NCI-H146 (cell line): ENCODE data around the gene SORL1.

Source experiments
- DNase-seq: peaks from one replicate; lab custom pipeline; 2025; lab: John Stamatoyannopoulos, UW

SORL1 gene

DNA sequence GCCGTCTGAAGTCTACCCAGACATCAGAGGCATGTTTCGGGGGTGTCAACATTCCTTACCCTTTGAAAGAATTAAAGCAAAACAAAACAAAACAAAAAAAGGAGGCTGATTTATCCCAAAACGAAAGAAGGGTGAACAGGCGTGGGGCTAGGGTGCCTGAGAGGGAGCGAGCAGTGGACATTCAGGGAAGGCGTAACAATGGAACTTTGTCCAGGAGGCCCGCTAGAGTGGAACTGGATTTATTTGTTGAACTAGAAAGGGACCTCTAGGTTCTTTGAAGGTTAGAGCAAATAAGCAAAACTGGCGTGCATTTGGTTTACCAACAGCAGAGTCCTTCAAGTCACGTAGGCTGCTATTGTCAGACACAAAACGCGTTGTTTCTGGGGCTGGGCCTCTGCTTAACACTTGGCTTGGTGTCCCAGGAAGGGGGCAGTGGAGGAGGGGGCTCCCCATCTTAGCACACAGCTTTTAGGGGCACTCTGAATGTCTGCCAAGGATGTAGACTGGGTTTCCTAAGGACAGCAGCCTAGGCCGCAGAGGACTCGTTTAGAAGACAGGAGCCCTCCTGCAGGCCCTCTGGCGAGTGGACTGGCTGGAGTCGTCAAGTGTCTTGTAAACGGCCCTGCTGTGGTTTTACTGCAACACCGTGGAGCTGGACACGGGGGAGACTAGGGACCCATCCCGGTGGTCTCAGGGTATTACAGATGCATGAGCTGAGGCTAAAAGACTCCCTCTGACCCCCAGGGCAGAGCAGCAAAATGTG lies 204.4 kb downstream of the SORL1 start:
- DNase-seq: no peak

DNA sequence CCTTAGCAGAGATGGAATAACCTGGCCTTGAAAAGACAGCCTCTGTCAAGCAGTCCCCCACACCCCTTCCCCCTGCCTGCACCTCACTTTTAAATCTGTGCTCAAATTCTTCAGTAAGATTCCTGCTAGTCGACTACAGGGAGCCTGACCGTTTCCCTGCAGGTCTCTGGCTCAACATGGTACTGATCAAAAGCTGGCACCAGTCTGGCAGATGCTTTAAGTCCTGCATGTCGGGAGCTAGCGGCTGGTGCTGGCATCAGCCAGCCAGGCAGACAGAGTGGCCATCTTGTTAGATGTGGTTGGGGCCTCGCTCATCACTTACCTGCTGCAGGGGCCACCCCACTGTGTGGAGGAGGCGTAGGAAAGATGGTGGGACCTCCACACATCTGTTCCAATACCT lies 205.0 kb downstream of the SORL1 start:
- DNase-seq: no peak

DNA sequence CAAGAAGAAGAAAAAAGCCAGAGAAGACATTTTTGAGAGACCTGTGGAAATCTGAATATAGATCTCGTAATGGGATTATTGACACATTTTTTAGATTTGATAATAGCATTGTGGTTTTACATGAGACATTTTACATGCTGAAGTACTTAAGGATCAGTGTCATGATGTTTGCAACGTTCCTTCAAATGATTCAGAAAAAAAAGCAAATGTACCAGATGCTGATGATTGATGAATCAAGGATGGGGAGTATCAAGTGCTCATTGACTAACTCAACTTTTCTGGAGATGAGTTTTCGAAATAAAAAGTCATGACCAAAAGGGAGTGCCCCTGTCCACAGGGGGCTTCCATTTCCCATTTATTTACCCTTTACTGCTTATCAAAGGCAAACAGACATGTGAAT lies 207.7 kb downstream of the SORL1 start:
- no peak for DNase-seq

DNA sequence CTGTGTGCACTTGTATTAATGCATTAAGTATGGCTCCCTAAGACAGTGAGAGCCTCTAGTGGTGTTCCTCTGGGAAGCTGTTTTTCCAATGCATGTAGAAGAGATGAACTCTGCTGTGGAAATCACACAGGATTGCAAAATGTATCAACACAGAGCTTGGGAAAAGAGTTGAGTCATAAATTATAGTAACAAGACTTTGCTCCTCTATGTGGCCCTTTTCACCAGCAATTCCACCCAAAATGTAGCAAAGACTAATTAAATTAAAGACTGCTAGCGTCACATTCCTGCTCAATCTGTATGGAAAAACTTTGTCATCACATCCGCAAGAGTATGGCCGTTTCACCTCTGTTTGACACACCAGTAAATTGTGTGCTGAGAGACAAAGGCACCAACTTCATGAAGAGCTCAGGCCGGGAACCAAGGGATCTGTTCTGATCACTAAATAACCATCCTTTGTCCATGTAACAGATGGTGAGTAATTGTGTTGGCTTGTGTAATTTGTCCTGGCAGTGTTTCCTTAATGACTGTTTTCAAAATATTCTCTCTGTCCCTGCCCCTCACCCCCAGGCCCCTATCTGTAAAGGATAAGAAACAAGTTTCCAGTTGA lies 209.9 kb downstream of the SORL1 start:
- peak; percentile 34 for DNase-seq

DNA sequence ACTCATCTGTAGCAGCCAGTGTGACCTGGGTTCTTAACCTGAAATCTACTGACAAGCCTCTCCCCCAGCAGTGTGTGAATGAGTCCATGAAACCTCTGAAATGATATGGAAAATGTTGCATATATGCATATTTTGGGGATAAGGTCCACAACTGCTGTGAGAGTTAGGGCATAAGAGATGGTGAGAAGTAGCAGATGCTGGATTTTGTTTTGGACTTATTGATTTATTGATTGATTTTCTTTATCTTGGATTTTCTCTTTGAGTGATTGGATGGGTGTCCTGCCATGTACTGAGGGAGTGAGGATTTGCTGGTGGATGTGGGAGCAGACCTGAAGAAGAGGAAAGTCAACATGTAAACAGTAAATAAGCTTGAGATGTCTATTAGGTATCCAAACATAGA lies 212.0 kb downstream of the SORL1 start:
- no peak for DNase-seq

DNA sequence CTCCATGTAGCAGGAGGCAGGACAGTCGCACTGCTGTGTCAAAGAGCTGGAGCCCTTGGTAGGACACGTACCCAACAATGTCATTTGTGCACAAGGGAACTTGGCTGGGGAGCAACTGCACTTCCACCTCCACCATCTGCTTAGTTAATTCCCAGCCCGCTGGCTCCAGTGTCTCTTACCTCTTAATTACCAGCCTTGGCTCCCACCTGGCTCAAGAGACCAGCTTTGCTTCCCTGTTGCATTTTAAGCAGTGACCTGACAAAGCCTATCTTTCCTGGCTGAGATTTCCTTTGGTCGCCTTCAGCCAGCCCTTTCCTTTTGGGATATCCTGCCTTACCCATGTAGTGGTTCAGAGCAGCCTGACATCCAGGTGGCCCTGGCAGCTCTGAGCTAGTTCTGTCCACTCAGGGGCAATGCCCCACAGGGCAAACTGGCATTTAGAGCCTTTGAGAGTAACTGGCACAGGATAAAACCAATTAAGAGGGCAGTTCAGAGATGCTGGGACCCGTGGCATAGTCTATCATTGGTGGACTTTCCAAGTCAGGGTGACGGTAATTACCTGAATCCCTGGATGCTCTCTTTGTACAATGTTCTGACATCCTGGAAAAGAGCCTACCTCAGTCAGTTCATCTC lies 213.2 kb downstream of the SORL1 start:
- DNase-seq: no peak

DNA sequence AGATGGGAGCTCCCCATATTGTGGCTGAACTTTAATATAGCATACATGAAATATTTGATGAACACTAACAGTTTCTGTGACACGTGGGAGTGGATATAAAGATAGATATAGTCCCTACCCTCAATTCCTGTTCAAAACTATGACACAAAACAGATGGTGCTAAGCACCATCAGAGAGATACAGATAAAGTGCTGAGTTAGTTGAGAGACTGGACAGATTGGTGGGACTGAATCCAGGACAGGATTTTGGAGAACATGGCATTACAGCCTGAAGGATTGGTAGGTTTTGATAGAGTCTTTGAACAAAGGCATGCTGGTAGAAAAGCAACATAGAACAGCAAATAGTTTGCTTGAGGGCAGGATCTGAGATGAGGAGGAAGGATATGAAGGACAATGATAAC lies 215.7 kb downstream of the SORL1 start:
- no peak for DNase-seq

DNA sequence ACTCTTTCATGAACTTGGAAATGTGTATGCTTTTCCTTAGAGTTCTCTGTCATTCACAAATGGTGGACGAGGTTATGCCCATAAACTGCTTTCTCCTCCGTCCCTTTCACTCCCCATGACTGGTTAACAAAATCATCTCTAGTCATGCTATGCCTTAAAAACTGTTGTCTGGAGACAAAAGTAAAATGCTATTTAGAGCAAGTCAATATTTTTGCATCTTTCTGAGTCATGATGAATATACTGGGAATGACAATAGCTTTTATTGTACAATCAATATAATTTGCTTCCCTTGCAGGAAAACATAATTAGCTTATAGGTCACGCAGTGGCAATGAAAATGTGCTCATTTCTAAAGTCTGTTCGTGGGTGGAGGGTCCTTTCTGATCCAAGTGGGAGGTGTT lies 217.3 kb downstream of the SORL1 start:
- DNase-seq: peak; percentile 22

DNA sequence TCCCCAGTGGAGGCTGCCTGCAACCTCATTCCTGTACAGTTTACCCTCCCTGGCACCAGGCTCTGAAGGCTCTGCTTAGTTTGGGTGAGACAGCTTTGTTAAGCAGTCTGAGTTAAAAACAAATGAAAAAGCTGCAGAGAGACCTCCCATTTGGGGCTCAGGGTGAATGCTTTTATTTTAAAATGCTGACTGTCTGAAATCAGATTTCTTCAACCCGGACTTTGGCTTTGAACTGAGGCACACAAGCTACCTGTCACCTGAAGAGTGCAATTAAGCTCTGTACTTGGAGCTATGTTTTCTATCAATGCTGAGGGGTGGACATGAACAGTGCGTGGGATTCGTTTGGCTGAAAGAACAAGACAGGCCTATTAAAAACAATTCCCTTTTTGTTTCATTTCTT lies 218.2 kb downstream of the SORL1 start:
- no peak for DNase-seq

DNA sequence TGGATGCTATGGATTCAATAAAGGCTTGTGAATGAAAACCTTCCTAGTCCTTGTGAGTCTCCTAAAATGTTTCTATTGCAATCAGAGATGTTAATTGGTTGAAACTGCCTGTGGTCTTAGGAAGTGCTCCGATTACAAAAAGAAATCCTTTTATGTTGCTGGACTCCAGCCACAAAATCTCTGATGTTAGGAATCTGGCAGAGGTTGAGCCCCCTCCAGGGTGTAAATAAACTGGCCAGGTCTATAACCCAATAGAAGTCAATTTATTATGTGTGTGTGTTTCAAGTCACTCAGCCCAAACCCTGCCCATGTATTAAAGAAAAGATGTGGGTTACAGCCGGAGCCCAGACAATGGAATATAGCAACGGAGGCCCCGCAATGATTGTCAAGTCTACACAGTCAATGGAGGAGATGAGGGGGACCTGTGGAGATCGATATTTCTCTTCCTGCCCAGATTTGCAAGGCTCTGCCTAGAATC lies 218.7 kb downstream of the SORL1 start:
- peak; percentile 65 for DNase-seq

DNA sequence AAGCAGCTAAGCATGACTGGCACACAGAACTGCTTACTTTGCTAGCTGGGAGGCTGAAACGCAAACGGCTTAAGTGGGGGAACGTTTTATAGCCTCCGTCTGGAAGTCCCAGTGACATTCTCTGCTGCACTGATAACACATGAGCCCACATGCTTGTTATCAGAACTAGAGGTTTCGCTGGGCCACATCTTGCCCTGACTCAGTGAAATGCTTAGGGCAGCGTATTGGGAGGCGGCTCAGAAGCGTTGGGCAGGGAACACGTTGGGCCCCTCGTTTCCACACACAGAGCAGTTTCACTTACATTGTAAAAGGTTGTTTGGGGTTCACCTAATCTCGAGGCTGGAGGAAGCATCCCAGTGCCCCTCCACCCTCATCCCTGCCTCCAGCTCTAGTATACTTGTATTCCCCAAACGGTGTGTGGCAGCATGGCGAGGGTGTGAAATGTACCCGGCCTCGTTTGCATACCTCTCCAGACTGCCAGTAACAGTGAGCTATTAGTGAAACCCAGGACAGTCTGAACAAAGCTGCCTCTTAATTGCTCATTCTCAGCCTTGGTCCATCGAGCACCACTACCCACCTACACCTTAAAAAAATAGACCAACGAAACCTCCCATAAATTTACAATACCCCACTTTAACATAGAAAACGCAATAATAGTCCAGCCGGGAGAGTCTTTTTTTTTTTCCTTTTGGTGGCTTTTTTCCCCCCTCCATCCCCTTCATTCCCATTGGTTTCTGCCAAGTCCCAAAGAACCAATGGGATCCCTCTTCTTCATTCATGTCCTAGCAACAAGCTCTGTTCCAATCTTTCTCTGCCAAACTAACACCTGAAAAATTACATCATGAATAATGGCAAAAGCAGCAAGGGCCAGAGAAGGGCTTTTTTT lies 219.4 kb downstream of the SORL1 start:
- DNase-seq: peak; percentile 77

DNA sequence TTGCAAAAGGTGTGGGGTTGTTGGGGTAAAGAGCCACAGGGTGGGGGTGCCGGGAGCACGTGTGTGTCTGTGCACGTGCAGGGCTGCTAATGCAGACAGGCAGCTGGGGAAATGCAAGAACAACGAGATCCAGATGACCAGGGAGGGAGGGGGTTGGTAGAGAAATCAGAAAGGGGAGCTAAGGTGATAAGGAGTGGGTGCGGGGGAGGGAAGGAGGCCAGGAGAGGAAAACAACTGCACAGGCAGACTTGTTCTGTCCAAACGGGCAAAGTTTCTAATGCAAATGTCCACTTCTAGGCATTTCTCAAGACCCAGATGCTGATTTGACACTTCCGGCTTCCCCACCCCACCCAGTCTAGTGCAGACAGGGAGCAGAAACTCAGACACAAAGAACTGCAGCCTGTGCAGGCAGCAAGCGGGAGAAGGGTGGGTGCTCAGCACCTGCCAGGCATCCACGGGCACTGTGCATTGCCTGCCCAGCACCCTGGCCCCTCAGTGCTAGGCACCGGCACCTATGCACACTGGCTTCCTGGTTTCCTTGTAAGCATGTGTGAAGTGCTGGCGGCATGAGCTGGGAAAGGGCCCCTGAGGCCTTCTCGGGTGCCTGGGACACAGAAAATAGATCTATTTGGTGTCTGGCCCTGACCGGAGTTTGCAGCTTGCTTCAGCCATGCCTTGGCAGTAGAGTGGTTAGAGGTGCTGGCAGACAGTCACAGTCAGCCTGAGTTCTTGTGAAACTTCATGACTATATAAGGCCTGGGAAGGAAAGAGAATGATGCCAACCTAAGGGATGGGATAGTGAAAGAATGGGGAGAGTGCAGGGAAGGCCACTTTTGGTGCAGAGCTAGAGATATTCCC lies 220.7 kb downstream of the SORL1 start:
- DNase-seq: no peak

DNA sequence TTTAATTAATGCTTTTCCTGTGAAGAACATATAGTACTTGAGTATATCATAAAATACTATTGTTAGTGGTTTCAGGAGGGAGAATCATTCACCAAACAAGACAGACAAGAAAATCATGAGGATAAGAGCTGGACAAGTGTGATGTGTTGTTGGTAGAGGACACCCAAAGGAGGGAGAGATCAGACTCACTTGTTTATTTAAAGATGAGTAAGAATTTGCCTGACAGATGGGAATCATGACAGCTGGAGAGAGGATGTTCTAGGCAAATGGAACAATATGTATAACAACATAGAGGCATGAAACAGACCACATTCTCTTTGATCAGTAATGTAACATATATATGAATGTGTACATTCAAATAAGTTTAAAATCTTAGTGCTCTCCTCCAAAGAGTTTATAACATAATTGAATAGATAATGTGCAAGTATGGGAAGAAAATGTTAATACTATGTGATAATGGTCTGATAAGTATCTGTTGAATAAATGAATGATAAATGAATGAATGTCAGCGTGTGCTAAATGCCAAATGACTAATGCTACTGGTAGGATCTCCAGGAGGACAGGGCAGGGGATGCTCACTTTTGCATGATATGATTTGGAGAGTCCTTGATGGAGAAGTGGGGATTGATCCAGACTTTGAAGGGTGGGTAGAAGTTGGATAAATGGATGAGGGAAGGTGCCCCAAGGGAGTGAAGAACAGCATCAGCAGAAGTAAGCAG lies 229.6 kb downstream of the SORL1 start:
- DNase-seq: no peak
